ENCODE data around the gene EMX2.

- TF ChIP-seq CTCF (IDR thresholded peaks at IDR 0.05; ENCODE audit: low read length) (no peak), EZH2 (IDR thresholded peaks at IDR 0.05; ENCODE audit: borderline replicate concordance, low read length) (no peak)
Observed at GRCh38 chr10:117546020-117546580, 3.6 kb downstream of the EMX2 start.

Data from OCI-LY1 (cell line).